Esophagus muscularis mucosa (tissue), 4 donors: ENCODE measurements around the gene KCNH4.

Experiments used
- EP300 ChIP-seq: sonication (generic); formaldehyde crosslinking; IDR thresholded peaks from one replicate; pipeline ENCODE4 v1.6.1; 2017; ENCODE audit warnings: antibody characterized with exemption
- POLR2A ChIP-seq: fragments of 450-650 bp; IDR thresholded peaks from one replicate; pipeline ENCODE4 v1.6.1; 2017; ENCODE audit warnings: antibody characterized with exemption, moderate library complexity, mild to moderate bottlenecking, low read depth
- POLR2AphosphoS5 ChIP-seq, 2 donors: sonication (generic); formaldehyde crosslinking; IDR thresholded peaks; one replicate each; pipeline ENCODE4 v1.6.1; 2017; ENCODE audit warnings: antibody characterized with exemption in 2 of 2
- TF ChIP-seq, protein P1 (sequence below), 3 experiments: fragments of 200-600 bp in 2 of 3; fragments of 450-650 bp in 1 of 3; sonication (generic) in 2 of 3; IDR thresholded peaks; one replicate each; pipeline ENCODE4 v1.5.1; 2017 to 2019; ENCODE audit warnings: antibody characterized with exemption in 3 of 3, mild to moderate bottlenecking in 2 of 3, moderate library complexity in 1 of 3

- TF ChIP-seq, protein P1, sequence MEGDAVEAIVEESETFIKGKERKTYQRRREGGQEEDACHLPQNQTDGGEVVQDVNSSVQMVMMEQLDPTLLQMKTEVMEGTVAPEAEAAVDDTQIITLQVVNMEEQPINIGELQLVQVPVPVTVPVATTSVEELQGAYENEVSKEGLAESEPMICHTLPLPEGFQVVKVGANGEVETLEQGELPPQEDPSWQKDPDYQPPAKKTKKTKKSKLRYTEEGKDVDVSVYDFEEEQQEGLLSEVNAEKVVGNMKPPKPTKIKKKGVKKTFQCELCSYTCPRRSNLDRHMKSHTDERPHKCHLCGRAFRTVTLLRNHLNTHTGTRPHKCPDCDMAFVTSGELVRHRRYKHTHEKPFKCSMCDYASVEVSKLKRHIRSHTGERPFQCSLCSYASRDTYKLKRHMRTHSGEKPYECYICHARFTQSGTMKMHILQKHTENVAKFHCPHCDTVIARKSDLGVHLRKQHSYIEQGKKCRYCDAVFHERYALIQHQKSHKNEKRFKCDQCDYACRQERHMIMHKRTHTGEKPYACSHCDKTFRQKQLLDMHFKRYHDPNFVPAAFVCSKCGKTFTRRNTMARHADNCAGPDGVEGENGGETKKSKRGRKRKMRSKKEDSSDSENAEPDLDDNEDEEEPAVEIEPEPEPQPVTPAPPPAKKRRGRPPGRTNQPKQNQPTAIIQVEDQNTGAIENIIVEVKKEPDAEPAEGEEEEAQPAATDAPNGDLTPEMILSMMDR (IDR thresholded peaks at IDR 0.05): no peak
- TF ChIP-seq POLR2A: no peak
- TF ChIP-seq POLR2AphosphoS5 (IDR thresholded peaks at IDR 0.05): no peak
- TF ChIP-seq EP300: no peak
Measured at GRCh38 chr17:42160531-42160910, 20.4 kb downstream of the KCNH4 start.
